HepG2 (cell line): ENCODE results near the gene PCNT.

Source experiments
- EZH2 ChIP-seq: conservative IDR thresholded peaks from 2 replicates; pipeline ENCODE4 v1.6.1; 2012; ENCODE audit warnings: mild to moderate bottlenecking, low read depth, low read length, moderate library complexity
- FOXM1 ChIP-seq: sonication (generic); formaldehyde crosslinking; IDR thresholded peaks from 2 replicates; pipeline ENCODE4 v1.5.0; 2020; ENCODE audit warnings: missing genetic modification reagents
- HMGXB4 ChIP-seq, 2 experiments: sonication (generic) in 1 of 2; formaldehyde crosslinking in 1 of 2; IDR thresholded peaks; 2 replicates each; pipeline versions ENCODE4 v1.4.0 to v1.6.1; 2018 to 2020; ENCODE audit warnings: missing genetic modification reagents in 2 of 2, borderline replicate concordance in 1 of 2, low read depth in 1 of 2, mild to moderate bottlenecking in 1 of 2, missing biosample characterization in 1 of 2
- KLF13 ChIP-seq: sonication (generic); formaldehyde crosslinking; IDR thresholded peaks from 2 replicates; pipeline ENCODE4 v1.4.0; 2020; ENCODE audit warnings: mild to moderate bottlenecking, missing genetic modification reagents
- POLR2A ChIP-seq, 2 experiments: IDR thresholded peaks; 2 replicates each; pipeline ENCODE4 v1.6.1; 2011; ENCODE audit warnings: low read depth in 2 of 2, low read length in 2 of 2, mild to moderate bottlenecking in 1 of 2, moderate library complexity in 1 of 2; ENCODE audit not compliant: insufficient read depth in 1 of 2
- RARG ChIP-seq: sonication (generic); formaldehyde crosslinking; IDR thresholded peaks from 2 replicates; pipeline ENCODE4 v1.4.0; 2020; ENCODE audit warnings: low read depth, mild to moderate bottlenecking, missing genetic modification reagents
- RBM39 ChIP-seq: fragments of 200-400 bp; formaldehyde crosslinking; IDR thresholded peaks from one replicate; pipeline ENCODE4 v1.6.1; 2018; ENCODE audit warnings: antibody characterized with exemption, mild to moderate bottlenecking, low read depth, low read length; ENCODE audit not compliant: poor library complexity, severe bottlenecking
- RFXANK ChIP-seq: IDR thresholded peaks from 2 replicates; pipeline ENCODE4 v1.6.1; 2016
- ZBTB39 ChIP-seq: sonication (generic); formaldehyde crosslinking; IDR thresholded peaks from 2 replicates; pipeline ENCODE4 v1.5.0; 2020; ENCODE audit warnings: missing genetic modification reagents
- ZNF124 ChIP-seq: sonication (generic); formaldehyde crosslinking; IDR thresholded peaks from 2 replicates; pipeline ENCODE4 v1.4.0; 2020; ENCODE audit warnings: missing genetic modification reagents
- ZNF562 ChIP-seq: sonication (generic); formaldehyde crosslinking; IDR thresholded peaks from 2 replicates; pipeline ENCODE4 v1.8.0; 2022; ENCODE audit warnings: missing genetic modification reagents, borderline replicate concordance
- ZNF792 ChIP-seq: IDR thresholded peaks from 2 replicates; pipeline ENCODE4 v1.6.1; 2016
- ZSCAN20 ChIP-seq: sonication (generic); formaldehyde crosslinking; IDR thresholded peaks from 2 replicates; pipeline ENCODE4 v1.4.0; 2020; ENCODE audit warnings: missing genetic modification reagents, mild to moderate bottlenecking, borderline replicate concordance

- TF ChIP-seq ZNF562 (CRISPR knock-in tag) (no peak), ZNF792 (CRISPR knock-in tag) (no peak), ZNF124 (CRISPR knock-in tag) (no peak), ZBTB39 (CRISPR knock-in tag) (no peak), HMGXB4 (CRISPR knock-in tag; IDR thresholded peaks at IDR 0.05; ENCODE audit: borderline replicate concordance in 1 of 2, low read depth in 1 of 2) (no peak), EZH2 (no peak), FOXM1 (no peak), RBM39 (no peak), POLR2A (IDR thresholded peaks at IDR 0.05; ENCODE audit: insufficient read depth in 1 of 2, low read depth in 2 of 2, low read length in 2 of 2) (no peak), RARG (no peak), ZSCAN20 (no peak), RFXANK (CRISPR knock-in tag) (no peak), KLF13 (CRISPR knock-in tag) (no peak)
Measured at GRCh38 chr21:46421756-46422555, 98.0 kb downstream of the PCNT start.
